Upper lobe of right lung (tissue), 1 donor: ENCODE results near the gene BACH1. TPM values are rescaled to one million over a fixed set of nuclear protein-coding genes. Genes with fewer than 3 reads are reported as not detected.

Source experiments
- ATAC-seq: fragments of 200-7000 bp; cut with Tn5 transposase; one replicate; pipeline ENCODE4 v1.9.1; 2020; ENCODE audit warnings: mild to moderate bottlenecking, moderate library complexity
- DNase-seq: peaks from one replicate; pipeline ENCODE4 v3.0.0-alpha.2; 2020
- H3K27ac ChIP-seq: fragments of 200-600 bp; one replicate; pipeline ENCODE4 v1.8.0; 2022
- H3K27me3 ChIP-seq: fragments of 200-600 bp; one replicate; pipeline ENCODE4 v1.8.0; 2022; ENCODE audit warnings: mild to moderate bottlenecking
- H3K36me3 ChIP-seq: fragments of 200-600 bp; one replicate; pipeline ENCODE4 v1.8.0; 2022
- H3K4me1 ChIP-seq: fragments of 200-600 bp; one replicate; pipeline ENCODE4 v1.8.0; 2022
- H3K4me3 ChIP-seq: fragments of 200-600 bp; one replicate; pipeline ENCODE4 v1.8.0; 2022; ENCODE audit warnings: mild to moderate bottlenecking
- H3K9me3 ChIP-seq: fragments of 200-600 bp; one replicate; pipeline ENCODE4 v1.8.0; 2022
- intact Hi-C: fragments of 100-400 bp; cut with DNase I; formaldehyde crosslinking; loops from one replicate; pipeline ENCODE4 v1.11.0; 2022
- total RNA-seq: library from RNA; stranded (reverse); fragmentation: NEBNext Ultra II Directional; extraction: Animal tissue kit (Norgen Biotek cat#: 25700); gene quantifications from one replicate; pipeline ENCODE4 v1.2.1, GENCODE V29; 2021
- TF ChIP-seq, protein P1 (sequence below): fragments of 200-600 bp; IDR thresholded peaks from one replicate; pipeline ENCODE4 v1.8.0; 2022; ENCODE audit warnings: antibody characterized with exemption
- donor health status: DM: no; HTN: yes; CAD: no; lungs with severe emphysema.

BACH1 gene
- total RNA-seq, 1 donor from 2014 or later = 125 TPM

- no peak overlapping the region for H3K27ac ChIP-seq
- DNase-seq (no peak), ATAC-seq (peak; percentile 42)
- intact Hi-C loops = no loop called here
- no peak overlapping the region for H3K4me3 ChIP-seq
- TF ChIP-seq, protein P1, sequence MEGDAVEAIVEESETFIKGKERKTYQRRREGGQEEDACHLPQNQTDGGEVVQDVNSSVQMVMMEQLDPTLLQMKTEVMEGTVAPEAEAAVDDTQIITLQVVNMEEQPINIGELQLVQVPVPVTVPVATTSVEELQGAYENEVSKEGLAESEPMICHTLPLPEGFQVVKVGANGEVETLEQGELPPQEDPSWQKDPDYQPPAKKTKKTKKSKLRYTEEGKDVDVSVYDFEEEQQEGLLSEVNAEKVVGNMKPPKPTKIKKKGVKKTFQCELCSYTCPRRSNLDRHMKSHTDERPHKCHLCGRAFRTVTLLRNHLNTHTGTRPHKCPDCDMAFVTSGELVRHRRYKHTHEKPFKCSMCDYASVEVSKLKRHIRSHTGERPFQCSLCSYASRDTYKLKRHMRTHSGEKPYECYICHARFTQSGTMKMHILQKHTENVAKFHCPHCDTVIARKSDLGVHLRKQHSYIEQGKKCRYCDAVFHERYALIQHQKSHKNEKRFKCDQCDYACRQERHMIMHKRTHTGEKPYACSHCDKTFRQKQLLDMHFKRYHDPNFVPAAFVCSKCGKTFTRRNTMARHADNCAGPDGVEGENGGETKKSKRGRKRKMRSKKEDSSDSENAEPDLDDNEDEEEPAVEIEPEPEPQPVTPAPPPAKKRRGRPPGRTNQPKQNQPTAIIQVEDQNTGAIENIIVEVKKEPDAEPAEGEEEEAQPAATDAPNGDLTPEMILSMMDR = no peak
- no peaks in the 10 kb centered on the region for H3K27me3 ChIP-seq
- H3K9me3 ChIP-seq = no peaks in the 10 kb centered on the region
- H3K4me1 ChIP-seq = peaks cover 21% of the 10 kb centered on the region
- peaks cover 27% of the 10 kb centered on the region for H3K36me3 ChIP-seq
Observed at GRCh38 chr21:29335720-29336119, 37.0 kb downstream of the BACH1 start.

GRCh38 chr21:29338256-29338655, 39.5 kb downstream of the BACH1 start:
- H3K27ac ChIP-seq = no peak overlapping the region
- no peaks in the 10 kb centered on the region for H3K9me3 ChIP-seq
- H3K4me3 ChIP-seq = no peak overlapping the region
- intact Hi-C loops = no loop called here
- TF ChIP-seq, protein P1 = no peak
- peaks cover 11% of the 10 kb centered on the region for H3K36me3 ChIP-seq
- no peak for ATAC-seq
- peaks cover 33% of the 10 kb centered on the region for H3K4me1 ChIP-seq
- H3K27me3 ChIP-seq = no peaks in the 10 kb centered on the region
- no peak for DNase-seq

DNA sequence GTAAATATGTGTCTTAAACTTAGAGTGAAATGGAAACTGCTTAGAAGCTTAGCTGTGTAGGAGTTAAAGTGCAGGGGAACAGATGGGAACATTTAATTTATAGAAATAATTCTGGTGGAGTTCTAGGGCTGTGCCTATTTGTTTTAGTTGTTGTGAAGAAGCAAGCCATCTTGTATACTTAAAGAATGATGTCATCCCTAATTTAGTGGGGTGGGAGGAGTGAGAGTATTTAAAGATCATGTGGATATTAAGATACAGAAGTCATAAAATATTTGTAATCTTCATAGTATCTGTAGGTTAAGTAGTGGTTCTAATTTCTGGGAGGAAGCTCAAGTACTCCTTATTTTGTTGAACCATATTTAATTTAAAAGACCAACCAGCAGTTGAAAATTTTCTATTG, 41.5 kb downstream of the BACH1 start:
- intact Hi-C loops = no loop called here
- TF ChIP-seq, protein P1 = no peak

DNA sequence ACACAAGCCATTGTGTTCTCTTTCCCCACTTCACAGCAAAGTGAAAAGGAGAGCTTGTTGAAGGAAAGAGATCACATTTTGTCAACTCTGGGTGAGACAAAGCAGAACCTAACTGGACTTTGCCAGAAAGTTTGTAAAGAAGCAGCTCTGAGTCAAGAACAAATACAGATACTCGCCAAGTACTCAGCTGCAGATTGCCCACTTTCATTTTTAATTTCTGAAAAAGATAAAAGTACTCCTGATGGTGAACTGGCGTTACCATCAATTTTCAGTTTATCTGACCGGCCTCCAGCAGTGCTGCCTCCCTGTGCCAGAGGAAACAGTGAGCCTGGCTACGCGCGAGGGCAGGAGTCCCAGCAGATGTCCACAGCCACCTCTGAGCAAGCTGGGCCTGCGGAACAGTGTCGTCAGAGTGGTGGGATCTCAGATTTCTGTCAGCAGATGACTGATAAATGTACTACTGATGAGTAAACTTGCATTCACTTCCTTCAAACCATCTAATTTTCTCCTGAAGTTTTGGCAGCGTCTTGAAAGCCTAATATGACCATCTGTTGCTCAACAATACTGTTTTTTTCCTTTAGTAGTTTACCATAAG, 43.7 kb downstream of the BACH1 start:
- intact Hi-C loops = no loop called here
- peaks cover 6% of the 10 kb centered on the region for H3K36me3 ChIP-seq
- H3K9me3 ChIP-seq = no peaks in the 10 kb centered on the region
- no peaks in the 10 kb centered on the region for H3K27me3 ChIP-seq
- ATAC-seq (peak; percentile 64), DNase-seq (no peak)
- H3K27ac ChIP-seq = peak overlapping the region; percentile 27
- H3K4me3 ChIP-seq = no peak overlapping the region
- TF ChIP-seq, protein P1 = no peak
- H3K4me1 ChIP-seq = peaks cover 37% of the 10 kb centered on the region

More for the DNA sequence above, 41.5 kb downstream of the BACH1 start:
- H3K27me3 ChIP-seq = no peaks in the 10 kb centered on the region
- H3K36me3 ChIP-seq = peaks cover 6% of the 10 kb centered on the region
- peaks cover 34% of the 10 kb centered on the region for H3K4me1 ChIP-seq
- no peaks in the 10 kb centered on the region for H3K9me3 ChIP-seq
- H3K27ac ChIP-seq = no peak overlapping the region
- DNase-seq (no peak), ATAC-seq (no peak)
- H3K4me3 ChIP-seq = no peak overlapping the region

- ATAC-seq (no peak), DNase-seq (no peak)
- Histone ChIP-seq H3K27ac (no peak overlapping the region), H3K4me1 (peaks cover 48% of the 10 kb centered on the region), H3K4me3 (no peak overlapping the region), H3K9me3 (no peaks in the 10 kb centered on the region), H3K27me3 (no peaks in the 10 kb centered on the region), H3K36me3 (peaks cover 6% of the 10 kb centered on the region)
- TF ChIP-seq, protein P1 = no peak
- intact Hi-C loops = no loop called here
Observed at GRCh38 chr21:29343519-29343918, 44.8 kb downstream of the BACH1 start.

GRCh38 chr21:29346281-29346680, 47.6 kb downstream of the BACH1 start:
- Histone ChIP-seq H3K4me1 (peaks cover 55% of the 10 kb centered on the region), H3K27ac (no peak overlapping the region), H3K27me3 (no peaks in the 10 kb centered on the region), H3K4me3 (no peak overlapping the region), H3K9me3 (no peaks in the 10 kb centered on the region), H3K36me3 (peaks cover 6% of the 10 kb centered on the region)
- intact Hi-C loops = no loop called here
- TF ChIP-seq, protein P1 = no peak
- ATAC-seq (no peak), DNase-seq (no peak)
